H1 (cell line): Measurements from ENCODE around the gene SEZ6. TPM values are rescaled to one million over a fixed set of nuclear protein-coding genes. Genes with fewer than 3 reads are reported as not detected.

Experiments used
- polyA plus RNA-seq, 7 experiments: library from polyadenylated mRNA; depleted of rRNA in 3 of 7; stranded (reverse) in 5 of 7; unstranded in 2 of 7; fragments of >200 nt in 5 of 7; fragments of 200-250 nt in 2 of 7; gene quantifications; 1 replicate in 5 of 7; 2 replicates in 1 of 7; 4 replicates in 1 of 7; pipeline versions ENCODE4 v1.2.1 to v1.2.3, GENCODE V29; 2011 to 2013; ENCODE audit warnings: missing spikeins in 2 of 7, mixed read lengths in 2 of 7
- total RNA-seq: library from RNA; stranded (reverse); fragmentation: NEBNext Ultra II Directional; extraction: Animal tissue kit (Norgen Biotek cat#: 25700); gene quantifications from 2 replicates; pipeline ENCODE4 v1.2.1, GENCODE V29; 2021
- TF ChIP-seq, protein P1 (sequence below): IDR thresholded peaks from 2 replicates; pipeline ENCODE4 v1.6.1; 2012; ENCODE audit warnings: low read length, inconsistent platforms

Gene SEZ6
- total and polyA plus RNA-seq, 2 of the 8 experiments (the other 6 are each of a cell fraction or from before 2014, with no cell fraction given): 6.9 to 16.1 TPM

DNA sequence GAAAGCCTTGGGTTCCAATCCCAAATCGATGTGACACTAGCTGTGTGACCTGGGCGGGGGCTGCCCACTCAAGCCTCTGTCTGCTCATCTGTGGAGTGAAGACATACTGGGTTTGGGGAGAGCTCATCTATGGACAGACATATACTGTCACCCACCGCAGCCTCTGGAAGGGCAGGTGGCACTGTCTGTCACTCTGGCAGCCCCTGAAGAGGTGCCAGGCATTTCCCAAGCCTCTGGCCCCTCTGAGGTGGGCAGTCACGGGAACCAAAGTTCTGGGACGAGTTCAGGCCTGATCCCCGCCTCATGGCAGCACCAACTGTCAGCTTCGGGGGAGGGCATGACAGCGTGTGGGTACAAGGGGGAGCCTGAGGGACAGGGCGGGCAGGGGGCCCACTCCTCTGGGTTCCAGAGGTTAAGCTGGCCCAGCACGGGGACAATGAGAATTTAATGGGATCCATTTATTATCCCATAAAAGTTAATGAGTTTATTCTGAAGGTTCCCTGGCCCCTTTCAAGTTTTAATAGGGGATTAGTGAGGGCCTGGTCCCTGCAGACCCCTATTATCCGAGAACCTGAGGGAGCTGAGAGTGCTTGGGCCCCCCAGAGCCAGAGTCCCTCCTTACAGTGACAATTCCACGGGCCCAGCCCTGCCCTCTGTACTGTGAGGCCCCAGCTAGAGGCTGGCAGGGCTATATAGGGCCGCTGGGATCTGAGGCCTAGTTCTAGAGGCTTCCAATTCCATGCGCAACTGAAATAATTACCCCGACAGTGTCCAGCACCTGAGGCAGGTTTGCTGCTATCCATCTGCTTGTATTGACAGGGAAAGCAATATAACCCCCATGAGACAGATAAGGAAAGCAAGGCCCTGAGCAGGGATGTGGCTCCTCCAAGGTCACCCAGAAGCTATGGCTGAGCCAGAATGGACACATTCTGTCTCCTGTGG, 18.8 kb downstream of the SEZ6 start (continued):
- TF ChIP-seq, protein P1, sequence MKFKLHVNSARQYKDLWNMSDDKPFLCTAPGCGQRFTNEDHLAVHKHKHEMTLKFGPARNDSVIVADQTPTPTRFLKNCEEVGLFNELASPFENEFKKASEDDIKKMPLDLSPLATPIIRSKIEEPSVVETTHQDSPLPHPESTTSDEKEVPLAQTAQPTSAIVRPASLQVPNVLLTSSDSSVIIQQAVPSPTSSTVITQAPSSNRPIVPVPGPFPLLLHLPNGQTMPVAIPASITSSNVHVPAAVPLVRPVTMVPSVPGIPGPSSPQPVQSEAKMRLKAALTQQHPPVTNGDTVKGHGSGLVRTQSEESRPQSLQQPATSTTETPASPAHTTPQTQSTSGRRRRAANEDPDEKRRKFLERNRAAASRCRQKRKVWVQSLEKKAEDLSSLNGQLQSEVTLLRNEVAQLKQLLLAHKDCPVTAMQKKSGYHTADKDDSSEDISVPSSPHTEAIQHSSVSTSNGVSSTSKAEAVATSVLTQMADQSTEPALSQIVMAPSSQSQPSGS: no peak
